Right atrium auricular region (tissue), 2 donors: ENCODE data around the gene RGS9. TPM values are rescaled to one million over a fixed set of nuclear protein-coding genes. Genes with fewer than 3 reads are reported as not detected.

Experiments used
- DNase-seq: peaks from one replicate; pipeline ENCODE4 v3.0.0-alpha.2; 2019; ENCODE audit warnings: low spot score
- H3K27ac ChIP-seq, 2 donors: fragments of 200-600 bp; sonication (generic); 1 replicate in 1 of 2; 2 replicates in 1 of 2; pipeline ENCODE4 v1.5.1; 2016 to 2019
- H3K27me3 ChIP-seq, 2 donors: fragments of 200-600 bp; sonication (generic); one replicate each; pipeline versions ENCODE4 v1.5.1 to v1.6.0; 2017 to 2019
- H3K36me3 ChIP-seq: fragments of 200-600 bp; sonication (generic); one replicate; pipeline ENCODE4 v1.5.1; 2016
- H3K4me1 ChIP-seq, 2 donors: fragments of 200-600 bp; sonication (generic); one replicate each; pipeline versions ENCODE4 v1.5.1 to v1.6.0; 2017 to 2019
- H3K4me3 ChIP-seq, 2 donors: fragments of 200-600 bp; sonication (generic); 1 replicate in 1 of 2; 2 replicates in 1 of 2; pipeline ENCODE4 v1.5.1; 2017 to 2019; ENCODE audit warnings: mild to moderate bottlenecking in 1 of 2, moderate library complexity in 1 of 2
- H3K9me3 ChIP-seq, 2 donors: fragments of 200-600 bp; sonication (generic); one replicate each; pipeline ENCODE4 v1.5.1; 2019
- CTCF ChIP-seq, 2 donors: fragments of 200-600 bp; sonication (generic); IDR thresholded peaks; one replicate each; pipeline ENCODE4 v1.5.1; 2019; ENCODE audit warnings: antibody characterized with exemption in 2 of 2
- total RNA-seq, 2 donors: library from RNA; depleted of rRNA; stranded (reverse); fragments of >200 nt; gene quantifications; one replicate each; pipeline ENCODE4 v1.1.0, GENCODE V29; 2016

The RGS9 gene
- total RNA-seq, 2 donors from 2014 or later: 2.3 to 6.9 TPM

- Histone ChIP-seq H3K9me3 (no peaks in the 10 kb centered on the region), H3K4me1 (peaks cover 0 to 16% of the 10 kb centered on the region in 2 donors), H3K36me3 (no peaks in the 10 kb centered on the region), H3K4me3 (no peak overlapping the region), H3K27me3 (no peaks in the 10 kb centered on the region), H3K27ac (no peak overlapping the region)
- no peak for DNase-seq
- no peak for TF ChIP-seq CTCF (IDR thresholded peaks at IDR 0.05)
Measured at GRCh38 chr17:65097110-65097509, 40.1 kb upstream of the RGS9 start.

- no peak for DNase-seq
- no peak overlapping the region for H3K27ac ChIP-seq
- no peaks in the 10 kb centered on the region for H3K36me3 ChIP-seq
- no peak overlapping the region for H3K4me3 ChIP-seq
- no peak for TF ChIP-seq CTCF (IDR thresholded peaks at IDR 0.05)
- H3K9me3 ChIP-seq: no peaks in the 10 kb centered on the region
- peaks cover 0 to 16% of the 10 kb centered on the region in 2 donors for H3K4me1 ChIP-seq
- no peaks in the 10 kb centered on the region for H3K27me3 ChIP-seq
Measured at GRCh38 chr17:65099475-65099874, 37.7 kb upstream of the RGS9 start.

- H3K36me3 ChIP-seq: no peaks in the 10 kb centered on the region
- no peaks in the 10 kb centered on the region for H3K27me3 ChIP-seq
- H3K9me3 ChIP-seq: no peaks in the 10 kb centered on the region
- DNase-seq: no peak
- peak overlapping the region in 1 of 2 donors; percentile 59 for H3K4me3 ChIP-seq
- TF ChIP-seq CTCF (IDR thresholded peaks at IDR 0.05): no peak
- peak overlapping the region; percentile 68 to 73 for H3K27ac ChIP-seq
- H3K4me1 ChIP-seq: peaks cover 0 to 16% of the 10 kb centered on the region in 2 donors
Measured at GRCh38 chr17:65099941-65100315, 37.2 kb upstream of the RGS9 start.

GRCh38 chr17:65100316-65101140 is 36.6 kb upstream of the RGS9 start:
- H3K4me1 ChIP-seq: peaks cover 0 to 16% of the 10 kb centered on the region in 2 donors
- no peaks in the 10 kb centered on the region for H3K27me3 ChIP-seq
- H3K4me3 ChIP-seq: peak overlapping the region; percentile 53 to 59
- TF ChIP-seq CTCF (IDR thresholded peaks at IDR 0.05): peak; percentile 92 to 97
- H3K9me3 ChIP-seq: no peaks in the 10 kb centered on the region
- H3K27ac ChIP-seq: peak overlapping the region; percentile 68 to 73
- no peaks in the 10 kb centered on the region for H3K36me3 ChIP-seq
- peak; percentile 87 for DNase-seq

- no peaks in the 10 kb centered on the region for H3K36me3 ChIP-seq
- H3K4me3 ChIP-seq: peak overlapping the region in 1 of 2 donors; percentile 59
- H3K27me3 ChIP-seq: no peaks in the 10 kb centered on the region
- no peak for DNase-seq
- TF ChIP-seq CTCF (IDR thresholded peaks at IDR 0.05): no peak
- no peaks in the 10 kb centered on the region for H3K9me3 ChIP-seq
- H3K27ac ChIP-seq: no peak overlapping the region
- peaks cover 0 to 22% of the 10 kb centered on the region in 2 donors for H3K4me1 ChIP-seq
Measured at GRCh38 chr17:65101371-65101770, 35.8 kb upstream of the RGS9 start.
